ENCODE measurements around the gene KCNJ10.
"Not testable (repeated sequence)": the region's sequence is repeated elsewhere in the genome, so short reads cannot be mapped to it uniquely, and the experiment has no call there.

KCNJ10 gene

GRCh38 chr1:160053548-160054365 is 16.2 kb downstream of the KCNJ10 start:
- no peak for DNase-seq

- no peak for DNase-seq
Observed at GRCh38 chr1:160052936-160053335, 17.0 kb downstream of the KCNJ10 start.

- no peak for DNase-seq
Observed at GRCh38 chr1:160050619-160051018, 19.3 kb downstream of the KCNJ10 start.

- DNase-seq = not testable (repeated sequence)
Observed at GRCh38 chr1:160050182-160050581, 19.8 kb downstream of the KCNJ10 start.

- DNase-seq = no peak
Observed at GRCh38 chr1:160049101-160049500, 20.9 kb downstream of the KCNJ10 start.

- DNase-seq = no peak
Observed at GRCh38 chr1:160048335-160048734, 21.6 kb downstream of the KCNJ10 start.

GRCh38 chr1:160047111-160047991 is 22.6 kb downstream of the KCNJ10 start:
- DNase-seq = no peak

- DNase-seq = peak in 1 of 2 experiments; percentile 15
Observed at GRCh38 chr1:160046494-160047110, 23.4 kb downstream of the KCNJ10 start.

GRCh38 chr1:160045653-160046052 is 24.3 kb downstream of the KCNJ10 start:
- no peak for DNase-seq

- DNase-seq = no peak
Observed at GRCh38 chr1:160043543-160043942, 26.4 kb downstream of the KCNJ10 start.

- no peak for DNase-seq
Observed at GRCh38 chr1:160040476-160040875, 29.5 kb downstream of the KCNJ10 start.

- DNase-seq = peak in 1 of 2 experiments; percentile 10
Observed at GRCh38 chr1:160032165-160032820, 37.7 kb downstream of the KCNJ10 start.

- DNase-seq = peak; percentile 91 to 97
Observed at GRCh38 chr1:160031365-160032164, 38.4 kb downstream of the KCNJ10 start, which contains the start of gene PIGM. PIGM (minus strand) TSS chr1:160031990; CDS start chr1:160031739, 251 bp downstream.

GRCh38 chr1:160030657-160031364 is 39.1 kb downstream of the KCNJ10 start:
- DNase-seq = no peak

- no peak for DNase-seq
Observed at GRCh38 chr1:160028426-160028825, 41.5 kb downstream of the KCNJ10 start.

- no peak for DNase-seq
Observed at GRCh38 chr1:160025314-160025713, 44.6 kb downstream of the KCNJ10 start.

GRCh38 chr1:160024195-160024905 is 45.6 kb downstream of the KCNJ10 start:
- no peak for DNase-seq

- no peak for DNase-seq
Observed at GRCh38 chr1:160022330-160023310, 47.3 kb downstream of the KCNJ10 start.

Measured in NCI-H446 (cell line).